CD4-positive, alpha-beta T cell treated with Interleukin-12 subunit alpha and Interleukin-12 subunit beta, for 1 hour (primary cell): ENCODE data around the gene HPCA.

Source experiments
- DNase-seq: peaks from one replicate; pipeline ENCODE4 v3.0.0-alpha.2; 2020

The HPCA gene

DNA sequence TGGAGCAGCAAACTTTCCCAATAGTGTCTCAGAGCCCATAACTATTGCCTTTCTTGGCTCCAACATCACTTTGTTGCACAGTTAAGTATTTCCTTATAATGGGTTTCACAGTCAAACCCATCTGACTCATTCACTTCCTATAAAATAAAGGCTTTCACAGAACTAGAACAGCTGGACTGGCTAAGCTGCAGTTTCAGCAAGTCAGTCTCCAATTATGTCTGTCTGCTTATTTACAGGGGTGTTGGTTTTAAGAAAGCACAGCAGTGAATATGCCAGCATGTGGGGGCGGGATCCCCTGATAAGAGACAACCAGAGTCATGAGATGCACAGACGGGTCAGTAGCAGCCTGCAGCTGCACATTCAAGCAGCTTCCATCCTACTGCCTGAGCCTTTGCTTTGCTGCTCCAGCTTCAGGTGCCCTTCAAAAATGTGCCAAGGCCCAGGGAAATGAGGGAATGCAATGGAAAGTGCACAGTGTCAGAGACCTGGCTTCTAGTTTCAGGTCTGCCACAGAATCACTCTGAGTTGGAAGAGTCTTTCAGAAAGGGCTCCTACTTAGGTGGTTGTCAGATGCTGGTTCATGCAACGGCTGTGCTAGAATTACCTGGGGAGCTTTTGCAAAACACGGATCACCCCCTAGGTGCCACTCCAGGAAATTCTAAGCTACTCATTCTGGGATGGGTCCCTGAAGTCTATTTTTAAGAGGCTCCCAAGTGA lies 53.5 kb downstream of the HPCA start:
- DNase-seq, result no peak

DNA sequence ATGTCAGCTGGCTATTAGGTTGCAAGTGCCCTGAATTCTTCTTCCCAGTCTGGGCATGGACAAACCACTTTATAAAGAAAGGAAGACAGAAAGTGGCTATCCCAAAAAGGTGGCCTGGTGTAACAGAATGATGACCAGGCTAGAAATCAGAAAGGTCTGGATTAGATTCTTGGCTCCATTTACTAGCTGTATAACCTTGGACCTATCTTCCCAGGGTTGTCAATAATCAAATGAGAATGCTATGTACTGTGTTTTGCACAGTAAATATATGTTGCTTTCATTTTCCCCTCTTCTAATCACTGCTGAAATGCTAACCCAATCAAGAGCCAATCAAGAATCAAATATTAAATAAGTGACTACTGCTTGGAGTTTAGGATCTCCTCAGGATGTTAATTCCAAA lies 57.9 kb downstream of the HPCA start:
- DNase-seq, result no peak
